GM18505 (cell line): ENCODE results near the gene WDR11.

ENCODE experiments used
- ATAC-seq: cut with Tn5 transposase; IDR thresholded peaks from one replicate; pipeline ENCODE4 v1.9.1; 2021; ENCODE audit not compliant: unreplicated experiment
- POLR2A ChIP-seq: IDR thresholded peaks from 4 replicates; pipeline ENCODE4 v1.6.1; 2011; ENCODE audit warnings: borderline replicate concordance; ENCODE audit not compliant: insufficient read depth, insufficient read length; ENCODE audit errors: extremely low read depth

The WDR11 gene, protein sequence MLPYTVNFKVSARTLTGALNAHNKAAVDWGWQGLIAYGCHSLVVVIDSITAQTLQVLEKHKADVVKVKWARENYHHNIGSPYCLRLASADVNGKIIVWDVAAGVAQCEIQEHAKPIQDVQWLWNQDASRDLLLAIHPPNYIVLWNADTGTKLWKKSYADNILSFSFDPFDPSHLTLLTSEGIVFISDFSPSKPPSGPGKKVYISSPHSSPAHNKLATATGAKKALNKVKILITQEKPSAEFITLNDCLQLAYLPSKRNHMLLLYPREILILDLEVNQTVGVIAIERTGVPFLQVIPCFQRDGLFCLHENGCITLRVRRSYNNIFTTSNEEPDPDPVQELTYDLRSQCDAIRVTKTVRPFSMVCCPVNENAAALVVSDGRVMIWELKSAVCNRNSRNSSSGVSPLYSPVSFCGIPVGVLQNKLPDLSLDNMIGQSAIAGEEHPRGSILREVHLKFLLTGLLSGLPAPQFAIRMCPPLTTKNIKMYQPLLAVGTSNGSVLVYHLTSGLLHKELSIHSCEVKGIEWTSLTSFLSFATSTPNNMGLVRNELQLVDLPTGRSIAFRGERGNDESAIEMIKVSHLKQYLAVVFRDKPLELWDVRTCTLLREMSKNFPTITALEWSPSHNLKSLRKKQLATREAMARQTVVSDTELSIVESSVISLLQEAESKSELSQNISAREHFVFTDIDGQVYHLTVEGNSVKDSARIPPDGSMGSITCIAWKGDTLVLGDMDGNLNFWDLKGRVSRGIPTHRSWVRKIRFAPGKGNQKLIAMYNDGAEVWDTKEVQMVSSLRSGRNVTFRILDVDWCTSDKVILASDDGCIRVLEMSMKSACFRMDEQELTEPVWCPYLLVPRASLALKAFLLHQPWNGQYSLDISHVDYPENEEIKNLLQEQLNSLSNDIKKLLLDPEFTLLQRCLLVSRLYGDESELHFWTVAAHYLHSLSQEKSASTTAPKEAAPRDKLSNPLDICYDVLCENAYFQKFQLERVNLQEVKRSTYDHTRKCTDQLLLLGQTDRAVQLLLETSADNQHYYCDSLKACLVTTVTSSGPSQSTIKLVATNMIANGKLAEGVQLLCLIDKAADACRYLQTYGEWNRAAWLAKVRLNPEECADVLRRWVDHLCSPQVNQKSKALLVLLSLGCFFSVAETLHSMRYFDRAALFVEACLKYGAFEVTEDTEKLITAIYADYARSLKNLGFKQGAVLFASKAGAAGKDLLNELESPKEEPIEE

GRCh38 chr10:120850911-120851865 lies at the start of gene WDR11:
Gene WDR11, plus strand, starts transcription at chr10:120851362. Its CDS starts 59 bp downstream, at chr10:120851421.
- peak; percentile 98 for ATAC-seq
- peak; percentile 98 for TF ChIP-seq POLR2A

GRCh38 chr10:120802935-120803334 lies 48.2 kb upstream of the WDR11 start:
- no peak for TF ChIP-seq POLR2A
- ATAC-seq: no peak

GRCh38 chr10:120803972-120804371 lies 47.2 kb upstream of the WDR11 start:
- no peak for TF ChIP-seq POLR2A
- ATAC-seq: no peak

- ATAC-seq: no peak
- no peak for TF ChIP-seq POLR2A
Measured at GRCh38 chr10:120805014-120805812, 45.9 kb upstream of the WDR11 start.

- no peak for TF ChIP-seq POLR2A
- ATAC-seq: no peak
Measured at GRCh38 chr10:120806081-120806480, 45.1 kb upstream of the WDR11 start.

GRCh38 chr10:120810298-120810697 lies 40.9 kb upstream of the WDR11 start:
- ATAC-seq: no peak

GRCh38 chr10:120813085-120813484 lies 38.1 kb upstream of the WDR11 start:
- no peak for ATAC-seq
- no peak for TF ChIP-seq POLR2A

More at GRCh38 chr10:120810298-120810697, 40.9 kb upstream of the WDR11 start:
- no peak for TF ChIP-seq POLR2A

GRCh38 chr10:120818301-120818700 lies 32.9 kb upstream of the WDR11 start:
- TF ChIP-seq POLR2A: no peak
- ATAC-seq: no peak

DNA sequence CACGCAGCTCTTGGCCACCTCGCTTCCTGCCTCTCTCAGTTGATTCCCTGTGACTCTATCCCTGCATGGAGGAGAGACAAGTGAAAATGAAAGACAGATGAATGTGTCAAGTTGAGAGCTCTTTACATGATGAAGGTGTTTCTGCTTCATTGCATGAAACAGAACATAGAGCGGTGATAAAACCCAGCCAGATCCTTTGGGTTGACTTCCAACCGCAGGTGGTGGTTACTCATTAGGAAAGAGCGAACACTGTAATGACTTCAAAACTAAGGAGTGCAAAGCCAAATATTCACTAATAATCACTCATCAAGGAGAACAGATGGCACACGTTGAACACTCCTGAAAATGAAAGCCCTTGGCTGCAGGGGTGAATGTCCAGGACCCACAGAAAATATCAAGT lies 31.8 kb upstream of the WDR11 start:
- no peak for TF ChIP-seq POLR2A
- no peak for ATAC-seq

GRCh38 chr10:120823266-120823665 lies 27.9 kb upstream of the WDR11 start:
- ATAC-seq: no peak
- no peak for TF ChIP-seq POLR2A

DNA sequence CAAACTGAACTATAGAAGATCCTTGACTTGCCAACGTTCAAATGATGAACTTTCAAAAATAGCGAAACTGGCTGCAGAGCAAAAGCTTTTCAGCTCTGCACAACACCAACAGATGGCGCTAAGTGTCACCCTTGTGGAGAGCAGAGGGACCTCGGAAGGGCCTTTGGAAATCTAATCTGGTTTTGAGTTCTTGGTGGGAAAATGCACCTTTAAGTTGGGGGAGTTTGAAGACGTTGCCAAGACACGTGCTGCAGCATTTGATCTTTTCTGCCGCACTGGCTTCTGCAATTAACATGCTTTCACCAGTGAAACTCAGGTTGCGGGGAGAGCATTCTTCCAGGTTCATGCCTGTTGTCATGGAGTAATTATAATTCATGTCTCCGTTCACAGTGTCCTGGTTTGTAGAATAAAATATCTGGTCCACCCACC lies 26.3 kb upstream of the WDR11 start:
- ATAC-seq: no peak
- no peak for TF ChIP-seq POLR2A
